OCI-LY3 (cell line): ENCODE data around the gene PACSIN2.

Source experiments
- H2AFZ ChIP-seq: fragments of 200-600, 300-600 bp; shearing (Covaris generic); 2 replicates; pipeline ENCODE4 v1.6.0; 2014; ENCODE audit warnings: antibody characterized with exemption, low read depth, low read length
- H3K27ac ChIP-seq: fragments of 200-600, 300-600 bp; sonication (generic); 2 replicates; pipeline ENCODE4 v1.5.1; 2014; ENCODE audit warnings: mild to moderate bottlenecking, low read length, moderate library complexity, mixed read lengths
- H3K27me3 ChIP-seq: fragments of 200-600, 300-600 bp; sonication (generic); 2 replicates; pipeline ENCODE4 v1.6.1; 2014; ENCODE audit warnings: low read depth, low read length, mixed read lengths
- H3K36me3 ChIP-seq: fragments of 200-600, 300-600 bp; sonication (generic); replicated peaks from 2 replicates; pipeline ENCODE3; 2014; ENCODE audit warnings: low read depth, low read length, mixed read lengths
- H3K4me1 ChIP-seq: fragments of 300-600, 200-600 bp; sonication (generic); 2 replicates; pipeline ENCODE4 v1.6.1; 2014; ENCODE audit warnings: low read length, mixed read lengths
- H3K4me2 ChIP-seq: fragments of 200-600, 300-600 bp; sonication (generic); 2 replicates; pipeline ENCODE4 v1.6.1; 2014; ENCODE audit warnings: low read length, mixed read lengths
- H3K4me3 ChIP-seq: fragments of 300-600, 200-600 bp; sonication (generic); 2 replicates; pipeline ENCODE4 v1.5.1; 2014; ENCODE audit warnings: antibody characterized with exemption, mild to moderate bottlenecking, low read length, moderate library complexity
- H3K79me2 ChIP-seq: fragments of 300-600, 200-600 bp; shearing (Covaris generic); 2 replicates; pipeline ENCODE4 v1.6.1; 2014; ENCODE audit warnings: mild to moderate bottlenecking, low read length, mixed read lengths
- H3K9ac ChIP-seq: fragments of 300-600, 200-600 bp; shearing (Covaris generic); 2 replicates; pipeline ENCODE4 v1.6.0; 2014; ENCODE audit warnings: mild to moderate bottlenecking, low read length, moderate library complexity
- H3K9me3 ChIP-seq: fragments of 200-600, 300-600 bp; shearing (Covaris generic); 2 replicates; pipeline ENCODE4 v1.6.1; 2014; ENCODE audit warnings: low read length, mixed read lengths; ENCODE audit not compliant: insufficient read depth
- H4K20me1 ChIP-seq: fragments of 200-600, 300-600 bp; sonication (generic); 2 replicates; pipeline ENCODE4 v1.6.1; 2016; ENCODE audit warnings: low read length, mixed read lengths; ENCODE audit not compliant: insufficient read depth
- CTCF ChIP-seq: fragments of 200-600, 300-600 bp; sonication (generic); IDR thresholded peaks from 2 replicates; pipeline ENCODE4 v1.5.1; 2014; ENCODE audit warnings: antibody characterized with exemption, low read length, low read depth
- EZH2phosphoT487 ChIP-seq: fragments of 200-600 bp; shearing (Covaris generic); IDR thresholded peaks from 2 replicates; pipeline ENCODE4 v1.6.1; 2018; ENCODE audit warnings: antibody characterized with exemption, mixed run types, low read depth

The PACSIN2 gene

GRCh38 chr22:42841444-42841843 lies 173.5 kb downstream of the PACSIN2 start:
- H2AFZ ChIP-seq: no peak overlapping the region
- TF ChIP-seq EZH2phosphoT487 (no peak), CTCF (no peak)
- H3K9me3 ChIP-seq: no peaks in the 10 kb centered on the region
- H3K27me3 ChIP-seq: no peaks in the 10 kb centered on the region
- no peaks in the 10 kb centered on the region for H3K4me1 ChIP-seq
- H3K79me2 ChIP-seq: no peaks in the 10 kb centered on the region
- no peak overlapping the region for H3K9ac ChIP-seq
- no peak overlapping the region for H3K27ac ChIP-seq
- H3K4me3 ChIP-seq: no peak overlapping the region
- H3K36me3 ChIP-seq: peaks cover 30% of the 10 kb centered on the region
- no peak overlapping the region for H3K4me2 ChIP-seq
- 0 out of 2 replicates have a peak, but pooled peaks cover 3% of the 10 kb centered on the region for H4K20me1 ChIP-seq

GRCh38 chr22:42837556-42837955 lies 177.4 kb downstream of the PACSIN2 start:
- Histone ChIP-seq H3K4me1 (peaks cover 28% of the 10 kb centered on the region), H3K27ac (no peak overlapping the region), H4K20me1 (no peaks in the 10 kb centered on the region), H3K4me3 (no peak overlapping the region), H3K79me2 (no peaks in the 10 kb centered on the region), H2AFZ (no peak overlapping the region), H3K4me2 (no peak overlapping the region), H3K9ac (no peak overlapping the region), H3K36me3 (peaks cover 39% of the 10 kb centered on the region), H3K27me3 (no peaks in the 10 kb centered on the region), H3K9me3 (no peaks in the 10 kb centered on the region)
- no peak for TF ChIP-seq EZH2phosphoT487
- no peak for TF ChIP-seq CTCF

- no peaks in the 10 kb centered on the region for H3K9me3 ChIP-seq
- no peak overlapping the region for H3K27ac ChIP-seq
- H3K4me3 ChIP-seq: no peak overlapping the region
- H3K36me3 ChIP-seq: peaks cover 44% of the 10 kb centered on the region
- H3K4me2 ChIP-seq: no peak overlapping the region
- no peak overlapping the region for H3K9ac ChIP-seq
- no peaks in the 10 kb centered on the region for H3K27me3 ChIP-seq
- TF ChIP-seq EZH2phosphoT487 (no peak), CTCF (no peak)
- H3K79me2 ChIP-seq: no peaks in the 10 kb centered on the region
- no peaks in the 10 kb centered on the region for H4K20me1 ChIP-seq
- peaks cover 28% of the 10 kb centered on the region for H3K4me1 ChIP-seq
- no peak overlapping the region for H2AFZ ChIP-seq
Observed at GRCh38 chr22:42836026-42836425, 178.9 kb downstream of the PACSIN2 start.

GRCh38 chr22:42834177-42834949 lies 180.6 kb downstream of the PACSIN2 start:
- H3K9me3 ChIP-seq: no peaks in the 10 kb centered on the region
- no peaks in the 10 kb centered on the region for H3K27me3 ChIP-seq
- H3K4me3 ChIP-seq: peak overlapping the region; percentile 41
- H3K4me1 ChIP-seq: peaks cover 28% of the 10 kb centered on the region
- H4K20me1 ChIP-seq: no peaks in the 10 kb centered on the region
- H3K9ac ChIP-seq: peak overlapping the region; percentile 36; the same call in 1 of the 2 replicates
- H3K79me2 ChIP-seq: no peaks in the 10 kb centered on the region
- peak overlapping the region; percentile 87 for H3K27ac ChIP-seq
- no peak for TF ChIP-seq CTCF
- TF ChIP-seq EZH2phosphoT487: no peak
- H3K4me2 ChIP-seq: peak overlapping the region; percentile 73
- no peak overlapping the region for H2AFZ ChIP-seq
- H3K36me3 ChIP-seq: peaks cover 48% of the 10 kb centered on the region
